ENCODE measurements around the gene WDR37. TPM values are rescaled to one million over a fixed set of nuclear protein-coding genes. Genes with fewer than 3 reads are reported as not detected.

The WDR37 gene
- total and polyA plus RNA-seq, 10 of the 15 experiments (the other 5 are each of a cell fraction or from before 2014, with no cell fraction given), result 1.9 to 11.1 (median 7.1) TPM

DNA sequence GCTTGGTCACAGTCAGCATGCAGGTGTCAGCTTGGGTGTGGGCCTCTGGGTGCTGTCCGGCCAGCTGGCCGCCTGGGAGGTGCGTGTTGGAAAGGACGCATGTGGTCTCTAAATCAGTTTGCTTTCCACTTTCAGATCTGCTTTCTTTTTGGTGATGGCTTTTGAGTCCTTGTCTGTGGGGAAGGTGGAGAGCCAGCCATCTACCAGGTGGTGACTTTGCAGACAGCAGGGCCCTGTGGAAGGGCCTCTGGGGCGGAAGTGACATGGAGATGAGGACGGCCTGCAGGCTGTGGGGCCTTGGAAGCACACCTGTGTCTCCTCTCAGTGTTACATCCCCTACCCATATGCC, 59.4 kb downstream of the WDR37 start:
- Histone ChIP-seq H3K4me2 (ENCODE audit: control insufficient read depth, insufficient read depth) (no peak overlapping the region), H3K9ac (ENCODE audit: control insufficient read depth, insufficient read depth, low read length) (no peak overlapping the region), H3K27me3 (replicated peaks in 1 of 2; ENCODE audit: control insufficient read depth in 2 of 2, insufficient read depth in 2 of 2, low read length in 1 of 2) (no peaks in the 10 kb centered on the region), H2AFZ (ENCODE audit: control insufficient read depth, low read depth, low read length) (no peak overlapping the region), H4K20me1 (ENCODE audit: control insufficient read depth, insufficient read depth) (no peaks in the 10 kb centered on the region), H3K79me2 (ENCODE audit: control insufficient read depth, insufficient read depth, low read length) (no peaks in the 10 kb centered on the region), H3K27ac (ENCODE audit: control insufficient read depth, insufficient read depth) (no peak overlapping the region), H3K4me1 (ENCODE audit: control insufficient read depth, insufficient read depth, low read length) (no peaks in the 10 kb centered on the region), H3K4me3 (no peak overlapping the region), H3K9me3 (replicated peaks; ENCODE audit: control insufficient read depth, insufficient read depth, low read length) (no peaks in the 10 kb centered on the region), H3K36me3 (ENCODE audit: control insufficient read depth in 2 of 2, insufficient read depth in 2 of 2, low read length in 1 of 2) (peaks cover 16 to 40% of the 10 kb centered on the region in 2 experiments; a peak in 3 of 4 replicates)
- ATAC-seq (no peak), FAIRE-seq (no peak), DNase-seq (ENCODE audit: low read depth, low spot score) (no peak)
- CTCF ChIA-PET, result no interaction called here
- POLR2A ChIA-PET, result no interaction called here
- WGBS (ENCODE audit: insufficient coverage, insufficient replicate concordance, low lambda C conversion rate, missing lambda C conversion rate), result 84% methylated on average over 6 of the region's 6 CpGs
- RAD21 ChIA-PET (ENCODE audit: unreplicated experiment), result no interaction called here
- SMC1A ChIA-PET (ENCODE audit: uncharacterized antibody, unreplicated experiment), result no interaction called here
- TF ChIP-seq MTA3 (IDR thresholded peaks at IDR 0.05; ENCODE audit: borderline replicate concordance, low read length) (no peak), ZBTB33 (IDR thresholded peaks at IDR 0.05) (no peak), ZNF24 (IDR thresholded peaks at IDR 0.05) (no peak), RUNX3 (IDR thresholded peaks at IDR 0.05; ENCODE audit: low read length) (0 out of 2 replicates have a peak, but pooled peaks have one; percentile 10), RBBP5 (conservative IDR thresholded peaks at IDR 0.05) (no peak), NR2F1 (conservative IDR thresholded peaks at IDR 0.05) (no peak), GABPA (IDR thresholded peaks at IDR 0.05; ENCODE audit: low read depth) (no peak)
- intact Hi-C loops (cut with micrococcal nuclease; ENCODE audit: unreplicated experiment), result no loop called here
- no TSS peak for BruUV-seq (replicated peaks)
- in situ Hi-C loops (cut with MboI), result no loop called here

GRCh38 chr10:1116051-1116450, 59.9 kb downstream of the WDR37 start:
- H3K27ac ChIP-seq (ENCODE audit: control insufficient read depth, insufficient read depth), result no peak overlapping the region
- 96% methylated on average over 8 of the region's 12 CpGs for WGBS (ENCODE audit: insufficient coverage, insufficient replicate concordance, low lambda C conversion rate, missing lambda C conversion rate)
- no peaks in the 10 kb centered on the region for H3K27me3 ChIP-seq (replicated peaks in 1 of 2; ENCODE audit: control insufficient read depth in 2 of 2, insufficient read depth in 2 of 2, low read length in 1 of 2)
- no peak overlapping the region for H3K4me3 ChIP-seq
- no peaks in the 10 kb centered on the region for H4K20me1 ChIP-seq (ENCODE audit: control insufficient read depth, insufficient read depth)
- H3K4me2 ChIP-seq (ENCODE audit: control insufficient read depth, insufficient read depth), result no peak overlapping the region
- CTCF ChIA-PET, result no interaction called here
- no peak overlapping the region for H2AFZ ChIP-seq (ENCODE audit: control insufficient read depth, low read depth, low read length)
- intact Hi-C loops (cut with micrococcal nuclease; ENCODE audit: unreplicated experiment) (no loop called here), in situ Hi-C loops (cut with MboI) (no loop called here)
- no peaks in the 10 kb centered on the region for H3K9me3 ChIP-seq (replicated peaks; ENCODE audit: control insufficient read depth, insufficient read depth, low read length)
- no peaks in the 10 kb centered on the region for H3K4me1 ChIP-seq (ENCODE audit: control insufficient read depth, insufficient read depth, low read length)
- SMC1A ChIA-PET (ENCODE audit: uncharacterized antibody, unreplicated experiment), result no interaction called here
- FAIRE-seq (no peak), DNase-seq (ENCODE audit: low read depth, low spot score) (no peak), ATAC-seq (no peak)
- BruUV-seq (replicated peaks), result no TSS peak
- no peaks in the 10 kb centered on the region for H3K79me2 ChIP-seq (ENCODE audit: control insufficient read depth, insufficient read depth, low read length)
- H3K9ac ChIP-seq (ENCODE audit: control insufficient read depth, insufficient read depth, low read length), result no peak overlapping the region
- RAD21 ChIA-PET (ENCODE audit: unreplicated experiment), result no interaction called here
- peaks cover 16 to 41% of the 10 kb centered on the region in 2 experiments; a peak in 3 of 4 replicates for H3K36me3 ChIP-seq (ENCODE audit: control insufficient read depth in 2 of 2, insufficient read depth in 2 of 2, low read length in 1 of 2)
- POLR2A ChIA-PET, result no interaction called here
- TF ChIP-seq REST (IDR thresholded peaks at IDR 0.05; ENCODE audit: low read depth, low read length) (no peak), RAD21 (IDR thresholded peaks at IDR 0.05; ENCODE audit: insufficient read depth, low read depth, low read length) (no peak), RUNX3 (IDR thresholded peaks at IDR 0.05; ENCODE audit: low read length) (no peak), EGR1 (IDR thresholded peaks at IDR 0.05; ENCODE audit: borderline replicate concordance in 1 of 2, low read depth in 2 of 2, low read length in 2 of 2) (no peak), ZNF622 (IDR thresholded peaks at IDR 0.05) (no peak)

Measured in GM12878 (cell line).